GM23338 (cell line): ENCODE measurements around the gene PUM1. TPM values are rescaled to one million over a fixed set of nuclear protein-coding genes. Genes with fewer than 3 reads are reported as not detected.

Source experiments
- ATAC-seq: fragments of 200-7000 bp; cut with Tn5 transposase; 3 replicates; pipeline ENCODE4 v1.9.1; 2020
- DNase-seq: peaks from one replicate; pipeline ENCODE4 v3.0.0-alpha.2; 2015; ENCODE audit warnings: low spot score
- H2AFZ ChIP-seq: fragments of 200-600 bp; sonication (generic); 2 replicates; pipeline ENCODE4 v1.8.0; 2016; ENCODE audit warnings: antibody characterized with exemption, mild to moderate bottlenecking, moderate library complexity
- H3F3A ChIP-seq: fragments of 200-600 bp; sonication (generic); replicated peaks from 2 replicates; pipeline ENCODE4 v1.8.0; 2017; ENCODE audit warnings: antibody characterized with exemption, mixed run types, low read depth
- H3K27ac ChIP-seq: fragments of 200-600 bp; sonication (generic); 2 replicates; pipeline ENCODE4 v1.6.1; 2016; ENCODE audit warnings: low read depth
- H3K27me3 ChIP-seq: fragments of 200-600 bp; sonication (generic); 2 replicates; pipeline ENCODE4 v1.8.0; 2016; ENCODE audit warnings: mild to moderate bottlenecking, mixed run types, moderate library complexity; ENCODE audit not compliant: insufficient read depth
- H3K36me3 ChIP-seq: fragments of 200-600 bp; sonication (generic); 2 replicates; pipeline ENCODE4 v1.8.0; 2016; ENCODE audit warnings: mild to moderate bottlenecking; ENCODE audit not compliant: insufficient read depth
- H3K4me1 ChIP-seq: fragments of 200-600 bp; sonication (generic); 2 replicates; pipeline ENCODE4 v1.8.0; 2016; ENCODE audit warnings: mild to moderate bottlenecking, moderate library complexity; ENCODE audit not compliant: insufficient read depth
- H3K4me2 ChIP-seq: fragments of 200-600 bp; sonication (generic); 2 replicates; pipeline ENCODE4 v1.7.1; 2017; ENCODE audit warnings: mixed run types
- H3K4me3 ChIP-seq: fragments of 200-600 bp; sonication (generic); 2 replicates; pipeline ENCODE4 v1.6.1; 2016; ENCODE audit warnings: mixed run types
- H3K79me2 ChIP-seq: fragments of 200-600 bp; sonication (generic); replicated peaks from 2 replicates; pipeline ENCODE4 v1.8.0; 2017; ENCODE audit warnings: mild to moderate bottlenecking; ENCODE audit not compliant: insufficient read depth
- H3K9me2 ChIP-seq: fragments of 200-600 bp; sonication (generic); 2 replicates; pipeline ENCODE4 v1.8.0; 2017; ENCODE audit not compliant: insufficient read depth
- H4K20me1 ChIP-seq: fragments of 200-600 bp; sonication (generic); replicated peaks from 2 replicates; pipeline ENCODE4 v1.8.0; 2017; ENCODE audit warnings: mild to moderate bottlenecking; ENCODE audit not compliant: insufficient read depth
- H3K27ac Mint-ChIP-seq: 2 replicates; pipeline ENCODE4 v1.8.0; 2020; ENCODE audit warnings: inconsistent platforms, mild to moderate bottlenecking, moderate library complexity, mixed read lengths
- H3K27me3 Mint-ChIP-seq: 3 replicates; pipeline ENCODE4 v1.8.0; 2022; ENCODE audit warnings: low read depth, mild to moderate bottlenecking, moderate library complexity, mixed read lengths, inconsistent platforms; ENCODE audit not compliant: insufficient read depth, poor library complexity
- H3K36me3 Mint-ChIP-seq: 3 replicates; pipeline ENCODE4 v1.8.0; 2021; ENCODE audit warnings: low read depth, mild to moderate bottlenecking, inconsistent platforms, moderate library complexity, mixed read lengths
- H3K4me1 Mint-ChIP-seq: 3 replicates; pipeline ENCODE4 v1.8.0; 2020; ENCODE audit warnings: mild to moderate bottlenecking, inconsistent platforms, mixed read lengths
- H3K4me3 Mint-ChIP-seq: 3 replicates; pipeline ENCODE4 v1.8.0; 2021; ENCODE audit warnings: moderate library complexity, mild to moderate bottlenecking, inconsistent platforms, mixed read lengths
- H3K9me3 Mint-ChIP-seq: 3 replicates; pipeline ENCODE4 v1.8.0; 2020; ENCODE audit warnings: moderate library complexity, mild to moderate bottlenecking, inconsistent platforms, mixed read lengths
- CREB1 ChIP-seq: fragments of 250-450 bp; sonication (Bioruptor Pico); IDR thresholded peaks from 2 replicates; pipeline ENCODE4 v1.5.0; 2020; ENCODE audit warnings: low read depth, mild to moderate bottlenecking, moderate library complexity
- EZH2 ChIP-seq: fragments of 200-600 bp; sonication (generic); IDR thresholded peaks from one replicate; pipeline ENCODE4 v1.8.0; 2017; ENCODE audit warnings: antibody characterized with exemption, mild to moderate bottlenecking, low read depth; ENCODE audit not compliant: unreplicated experiment
- EZH2phosphoT487 ChIP-seq: fragments of 200-600 bp; sonication (generic); IDR thresholded peaks from one replicate; pipeline ENCODE4 v1.8.1; 2018; ENCODE audit warnings: antibody characterized with exemption; ENCODE audit not compliant: unreplicated experiment
- JUNB ChIP-seq: IDR thresholded peaks from one replicate; pipeline ENCODE4 v1.6.1; 2016; ENCODE audit warnings: antibody characterized with exemption; ENCODE audit not compliant: unreplicated experiment
- NANOG ChIP-seq: IDR thresholded peaks from 2 replicates; pipeline ENCODE4 v1.6.1; 2016; ENCODE audit warnings: antibody characterized with exemption, borderline replicate concordance
- POLR2AphosphoS5 ChIP-seq: IDR thresholded peaks from 2 replicates; pipeline ENCODE4 v1.6.1; 2016; ENCODE audit warnings: antibody characterized with exemption, low read depth
- STAT1 ChIP-seq: IDR thresholded peaks from one replicate; pipeline ENCODE4 v1.6.1; 2016; ENCODE audit warnings: antibody characterized with exemption; ENCODE audit not compliant: unreplicated experiment
- ZNF114 ChIP-seq: fragments of 250-450 bp; sonication (Bioruptor Pico); IDR thresholded peaks from 2 replicates; pipeline ENCODE4 v1.5.0; 2020; ENCODE audit warnings: mild to moderate bottlenecking, moderate library complexity
- polyA plus RNA-seq: library from polyadenylated mRNA; unstranded; fragments of >200 nt; fragmentation: Nextera tagmentation; extraction: Ambion mirVana; gene quantifications from 2 replicates; pipeline ENCODE4 v1.2.1, GENCODE V29; 2016
- total RNA-seq: library from RNA; depleted of rRNA; stranded (reverse); fragments of >200 nt; shearing (Covaris generic); gene quantifications from 2 replicates; pipeline ENCODE4 v1.2.3, GENCODE V29; 2014
- TF ChIP-seq, protein P1 (sequence below): IDR thresholded peaks from one replicate; pipeline ENCODE4 v1.6.1; 2018; ENCODE audit warnings: antibody characterized with exemption; ENCODE audit not compliant: unreplicated experiment
- TF ChIP-seq, protein P2 (sequence below): fragments of 250-450 bp; sonication (Bioruptor Pico); IDR thresholded peaks from 2 replicates; pipeline ENCODE4 v1.5.0; 2020; ENCODE audit warnings: mild to moderate bottlenecking, moderate library complexity
- TF ChIP-seq, protein P3 (sequence below): IDR thresholded peaks from 2 replicates; pipeline ENCODE4 v1.6.1; 2016; ENCODE audit warnings: antibody characterized with exemption

PUM1 gene
- total and polyA plus RNA-seq, 2 experiments from 2014 or later = 44.4 to 117 TPM

DNA sequence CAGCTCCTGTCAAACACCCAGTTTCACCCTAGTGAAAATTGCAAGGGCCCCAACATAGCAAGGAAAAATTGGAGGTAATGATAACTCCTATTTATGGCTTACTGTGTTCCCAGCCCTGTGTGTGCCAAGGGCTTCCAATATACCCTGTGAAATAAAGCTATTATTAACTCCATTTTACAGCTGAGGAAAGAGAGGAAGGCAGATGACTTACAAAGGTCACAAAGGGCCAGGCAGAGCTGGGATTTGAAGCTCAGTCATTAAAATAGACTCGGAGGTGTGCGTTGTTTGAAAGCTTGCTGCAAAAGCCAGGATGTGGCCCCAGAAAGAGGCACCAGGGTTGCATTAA is 136.8 kb downstream of the PUM1 start (continued):
- TF ChIP-seq CREB1 (CRISPR knock-in tag) (no peak), EZH2phosphoT487 (no peak), NANOG (no peak)
- TF ChIP-seq, protein P1, sequence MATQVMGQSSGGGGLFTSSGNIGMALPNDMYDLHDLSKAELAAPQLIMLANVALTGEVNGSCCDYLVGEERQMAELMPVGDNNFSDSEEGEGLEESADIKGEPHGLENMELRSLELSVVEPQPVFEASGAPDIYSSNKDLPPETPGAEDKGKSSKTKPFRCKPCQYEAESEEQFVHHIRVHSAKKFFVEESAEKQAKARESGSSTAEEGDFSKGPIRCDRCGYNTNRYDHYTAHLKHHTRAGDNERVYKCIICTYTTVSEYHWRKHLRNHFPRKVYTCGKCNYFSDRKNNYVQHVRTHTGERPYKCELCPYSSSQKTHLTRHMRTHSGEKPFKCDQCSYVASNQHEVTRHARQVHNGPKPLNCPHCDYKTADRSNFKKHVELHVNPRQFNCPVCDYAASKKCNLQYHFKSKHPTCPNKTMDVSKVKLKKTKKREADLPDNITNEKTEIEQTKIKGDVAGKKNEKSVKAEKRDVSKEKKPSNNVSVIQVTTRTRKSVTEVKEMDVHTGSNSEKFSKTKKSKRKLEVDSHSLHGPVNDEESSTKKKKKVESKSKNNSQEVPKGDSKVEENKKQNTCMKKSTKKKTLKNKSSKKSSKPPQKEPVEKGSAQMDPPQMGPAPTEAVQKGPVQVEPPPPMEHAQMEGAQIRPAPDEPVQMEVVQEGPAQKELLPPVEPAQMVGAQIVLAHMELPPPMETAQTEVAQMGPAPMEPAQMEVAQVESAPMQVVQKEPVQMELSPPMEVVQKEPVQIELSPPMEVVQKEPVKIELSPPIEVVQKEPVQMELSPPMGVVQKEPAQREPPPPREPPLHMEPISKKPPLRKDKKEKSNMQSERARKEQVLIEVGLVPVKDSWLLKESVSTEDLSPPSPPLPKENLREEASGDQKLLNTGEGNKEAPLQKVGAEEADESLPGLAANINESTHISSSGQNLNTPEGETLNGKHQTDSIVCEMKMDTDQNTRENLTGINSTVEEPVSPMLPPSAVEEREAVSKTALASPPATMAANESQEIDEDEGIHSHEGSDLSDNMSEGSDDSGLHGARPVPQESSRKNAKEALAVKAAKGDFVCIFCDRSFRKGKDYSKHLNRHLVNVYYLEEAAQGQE = no peak

DNA sequence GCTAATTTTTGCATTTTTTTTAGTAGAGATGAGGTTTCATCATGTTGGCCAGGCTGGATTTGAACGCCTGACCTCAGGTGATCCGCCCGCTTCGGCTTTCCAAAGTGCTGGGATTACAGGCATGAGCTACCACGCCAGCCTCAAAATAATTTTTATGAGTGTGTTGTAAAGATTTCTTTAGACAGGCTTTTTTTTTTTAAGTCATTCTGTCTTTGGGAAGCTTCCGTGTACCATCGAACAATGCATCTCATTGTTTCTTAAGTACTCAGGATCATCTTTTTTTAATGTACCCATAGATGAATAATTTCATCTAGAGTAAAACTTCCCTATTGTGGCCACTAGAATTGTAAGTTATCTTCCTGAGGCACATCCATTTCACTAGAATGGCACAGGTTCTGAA is 137.3 kb downstream of the PUM1 start:
- peaks cover 12% of the 10 kb centered on the region for H3K36me3 Mint-ChIP-seq
- Histone ChIP-seq H3F3A (peaks cover 23% of the 10 kb centered on the region), H3K36me3 (no peaks in the 10 kb centered on the region), H3K27me3 (no peaks in the 10 kb centered on the region), H3K27ac (no peak overlapping the region), H3K4me3 (no peak overlapping the region), H3K9me2 (no peaks in the 10 kb centered on the region), H2AFZ (no peak overlapping the region), H3K4me2 (no peak overlapping the region), H3K4me1 (peaks cover 9% of the 10 kb centered on the region), H3K79me2 (no peaks in the 10 kb centered on the region), H4K20me1 (peaks cover 6% of the 10 kb centered on the region)
- peaks cover 7% of the 10 kb centered on the region for H3K4me1 Mint-ChIP-seq
- ATAC-seq (no peak), DNase-seq (no peak)
- H3K9me3 Mint-ChIP-seq = no peaks in the 10 kb centered on the region
- H3K27ac Mint-ChIP-seq = 0 out of 2 replicates have a peak overlapping the region, but pooled peaks have one; percentile 42
- no peak overlapping the region for H3K4me3 Mint-ChIP-seq
- H3K27me3 Mint-ChIP-seq = peaks cover 15% of the 10 kb centered on the region
- TF ChIP-seq STAT1 (no peak), JUNB (no peak), ZNF114 (CRISPR knock-in tag) (no peak), NANOG (no peak), EZH2 (no peak), POLR2AphosphoS5 (no peak), EZH2phosphoT487 (no peak)
- TF ChIP-seq, protein P1 = no peak
- TF ChIP-seq, protein P2, sequence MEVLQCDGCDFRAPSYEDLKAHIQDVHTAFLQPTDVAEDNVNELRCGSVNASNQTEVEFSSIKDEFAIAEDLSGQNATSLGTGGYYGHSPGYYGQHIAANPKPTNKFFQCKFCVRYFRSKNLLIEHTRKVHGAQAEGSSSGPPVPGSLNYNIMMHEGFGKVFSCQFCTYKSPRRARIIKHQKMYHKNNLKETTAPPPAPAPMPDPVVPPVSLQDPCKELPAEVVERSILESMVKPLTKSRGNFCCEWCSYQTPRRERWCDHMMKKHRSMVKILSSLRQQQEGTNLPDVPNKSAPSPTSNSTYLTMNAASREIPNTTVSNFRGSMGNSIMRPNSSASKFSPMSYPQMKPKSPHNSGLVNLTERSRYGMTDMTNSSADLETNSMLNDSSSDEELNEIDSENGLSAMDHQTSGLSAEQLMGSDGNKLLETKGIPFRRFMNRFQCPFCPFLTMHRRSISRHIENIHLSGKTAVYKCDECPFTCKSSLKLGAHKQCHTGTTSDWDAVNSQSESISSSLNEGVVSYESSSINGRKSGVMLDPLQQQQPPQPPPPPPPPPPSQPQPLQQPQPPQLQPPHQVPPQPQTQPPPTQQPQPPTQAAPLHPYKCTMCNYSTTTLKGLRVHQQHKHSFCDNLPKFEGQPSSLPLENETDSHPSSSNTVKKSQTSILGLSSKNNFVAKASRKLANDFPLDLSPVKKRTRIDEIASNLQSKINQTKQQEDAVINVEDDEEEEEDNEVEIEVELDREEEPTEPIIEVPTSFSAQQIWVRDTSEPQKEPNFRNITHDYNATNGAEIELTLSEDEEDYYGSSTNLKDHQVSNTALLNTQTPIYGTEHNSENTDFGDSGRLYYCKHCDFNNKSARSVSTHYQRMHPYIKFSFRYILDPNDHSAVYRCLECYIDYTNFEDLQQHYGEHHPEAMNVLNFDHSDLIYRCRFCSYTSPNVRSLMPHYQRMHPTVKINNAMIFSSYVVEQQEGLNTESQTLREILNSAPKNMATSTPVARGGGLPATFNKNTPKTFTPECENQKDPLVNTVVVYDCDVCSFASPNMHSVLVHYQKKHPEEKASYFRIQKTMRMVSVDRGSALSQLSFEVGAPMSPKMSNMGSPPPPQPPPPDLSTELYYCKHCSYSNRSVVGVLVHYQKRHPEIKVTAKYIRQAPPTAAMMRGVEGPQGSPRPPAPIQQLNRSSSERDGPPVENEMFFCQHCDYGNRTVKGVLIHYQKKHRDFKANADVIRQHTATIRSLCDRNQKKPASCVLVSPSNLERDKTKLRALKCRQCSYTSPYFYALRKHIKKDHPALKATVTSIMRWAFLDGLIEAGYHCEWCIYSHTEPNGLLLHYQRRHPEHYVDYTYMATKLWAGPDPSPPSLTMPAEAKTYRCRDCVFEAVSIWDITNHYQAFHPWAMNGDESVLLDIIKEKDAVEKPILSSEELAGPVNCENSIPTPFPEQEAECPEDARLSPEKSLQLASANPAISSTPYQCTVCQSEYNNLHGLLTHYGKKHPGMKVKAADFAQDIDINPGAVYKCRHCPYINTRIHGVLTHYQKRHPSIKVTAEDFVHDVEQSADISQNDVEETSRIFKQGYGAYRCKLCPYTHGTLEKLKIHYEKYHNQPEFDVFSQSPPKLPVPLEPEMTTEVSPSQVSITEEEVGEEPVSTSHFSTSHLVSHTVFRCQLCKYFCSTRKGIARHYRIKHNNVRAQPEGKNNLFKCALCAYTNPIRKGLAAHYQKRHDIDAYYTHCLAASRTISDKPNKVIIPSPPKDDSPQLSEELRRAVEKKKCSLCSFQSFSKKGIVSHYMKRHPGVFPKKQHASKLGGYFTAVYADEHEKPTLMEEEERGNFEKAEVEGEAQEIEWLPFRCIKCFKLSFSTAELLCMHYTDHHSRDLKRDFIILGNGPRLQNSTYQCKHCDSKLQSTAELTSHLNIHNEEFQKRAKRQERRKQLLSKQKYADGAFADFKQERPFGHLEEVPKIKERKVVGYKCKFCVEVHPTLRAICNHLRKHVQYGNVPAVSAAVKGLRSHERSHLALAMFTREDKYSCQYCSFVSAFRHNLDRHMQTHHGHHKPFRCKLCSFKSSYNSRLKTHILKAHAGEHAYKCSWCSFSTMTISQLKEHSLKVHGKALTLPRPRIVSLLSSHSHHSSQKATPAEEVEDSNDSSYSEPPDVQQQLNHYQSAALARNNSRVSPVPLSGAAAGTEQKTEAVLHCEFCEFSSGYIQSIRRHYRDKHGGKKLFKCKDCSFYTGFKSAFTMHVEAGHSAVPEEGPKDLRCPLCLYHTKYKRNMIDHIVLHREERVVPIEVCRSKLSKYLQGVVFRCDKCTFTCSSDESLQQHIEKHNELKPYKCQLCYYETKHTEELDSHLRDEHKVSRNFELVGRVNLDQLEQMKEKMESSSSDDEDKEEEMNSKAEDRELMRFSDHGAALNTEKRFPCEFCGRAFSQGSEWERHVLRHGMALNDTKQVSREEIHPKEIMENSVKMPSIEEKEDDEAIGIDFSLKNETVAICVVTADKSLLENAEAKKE (CRISPR knock-in tag) = no peak
- TF ChIP-seq, protein P3, sequence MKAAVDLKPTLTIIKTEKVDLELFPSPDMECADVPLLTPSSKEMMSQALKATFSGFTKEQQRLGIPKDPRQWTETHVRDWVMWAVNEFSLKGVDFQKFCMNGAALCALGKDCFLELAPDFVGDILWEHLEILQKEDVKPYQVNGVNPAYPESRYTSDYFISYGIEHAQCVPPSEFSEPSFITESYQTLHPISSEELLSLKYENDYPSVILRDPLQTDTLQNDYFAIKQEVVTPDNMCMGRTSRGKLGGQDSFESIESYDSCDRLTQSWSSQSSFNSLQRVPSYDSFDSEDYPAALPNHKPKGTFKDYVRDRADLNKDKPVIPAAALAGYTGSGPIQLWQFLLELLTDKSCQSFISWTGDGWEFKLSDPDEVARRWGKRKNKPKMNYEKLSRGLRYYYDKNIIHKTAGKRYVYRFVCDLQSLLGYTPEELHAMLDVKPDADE = no peak
